Stimulated activated CD8-positive, alpha-beta memory T cell treated with anti-CD3 and anti-CD28 coated beads, Interleukin-12 subunit alpha, Interleukin-12 subunit beta, amount 100 ng/mL, for 1 hour (primary cell): ENCODE data around the gene GRID2.
"Not testable (repeated sequence)": the region's sequence is repeated elsewhere in the genome, so short reads cannot be mapped to it uniquely, and the experiment has no call there.

Source experiments
- DNase-seq: peaks from one replicate; pipeline ENCODE4 v3.0.0-alpha.2; 2020; ENCODE audit warnings: low read depth

Gene GRID2

DNA sequence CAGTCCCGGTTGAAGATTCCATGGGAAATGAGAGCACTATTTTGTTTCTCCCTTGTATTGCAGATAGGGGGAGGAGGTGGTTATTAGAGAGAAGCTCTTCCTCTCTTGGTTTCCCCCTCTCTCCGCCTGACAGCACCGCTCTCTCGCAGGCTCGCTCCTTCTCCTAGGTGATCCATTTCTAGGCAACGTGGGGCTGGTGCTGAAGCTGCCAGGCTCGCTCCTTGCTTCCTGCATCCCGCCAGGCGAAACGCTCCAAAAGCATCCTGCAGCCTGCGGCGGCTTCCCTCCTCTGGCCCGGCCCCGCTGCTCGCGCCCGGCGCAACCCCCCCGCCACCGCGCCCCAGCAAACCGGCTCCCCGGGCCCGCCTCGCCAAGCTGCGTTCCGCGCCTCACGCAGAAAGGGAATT, at the start of gene GRID2:
Gene GRID2 (plus strand): TSS at position 346 of the 407 bp plus-strand sequence.
- no peak for DNase-seq

GRCh38 chr4:92253986-92254671, 49.6 kb upstream of the GRID2 start:
- DNase-seq = no peak

GRCh38 chr4:92254767-92255442, 48.9 kb upstream of the GRID2 start:
- DNase-seq = no peak

DNA sequence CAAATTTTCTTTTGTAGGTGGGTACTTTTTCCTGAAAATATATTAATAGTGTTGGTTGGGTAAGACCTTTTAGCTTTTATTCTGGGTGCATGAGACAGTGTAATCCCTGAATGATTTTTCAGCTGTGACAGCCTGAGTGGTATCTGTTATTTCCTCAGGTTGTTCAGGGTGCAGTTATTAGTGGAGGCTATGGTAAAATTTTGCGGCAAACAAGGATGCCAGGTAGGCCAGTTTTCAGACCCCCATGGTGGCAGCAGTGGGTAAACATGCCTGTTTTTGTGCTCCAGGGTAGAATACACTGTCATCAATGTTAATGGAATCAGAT, 47.9 kb upstream of the GRID2 start:
- DNase-seq = no peak

DNA sequence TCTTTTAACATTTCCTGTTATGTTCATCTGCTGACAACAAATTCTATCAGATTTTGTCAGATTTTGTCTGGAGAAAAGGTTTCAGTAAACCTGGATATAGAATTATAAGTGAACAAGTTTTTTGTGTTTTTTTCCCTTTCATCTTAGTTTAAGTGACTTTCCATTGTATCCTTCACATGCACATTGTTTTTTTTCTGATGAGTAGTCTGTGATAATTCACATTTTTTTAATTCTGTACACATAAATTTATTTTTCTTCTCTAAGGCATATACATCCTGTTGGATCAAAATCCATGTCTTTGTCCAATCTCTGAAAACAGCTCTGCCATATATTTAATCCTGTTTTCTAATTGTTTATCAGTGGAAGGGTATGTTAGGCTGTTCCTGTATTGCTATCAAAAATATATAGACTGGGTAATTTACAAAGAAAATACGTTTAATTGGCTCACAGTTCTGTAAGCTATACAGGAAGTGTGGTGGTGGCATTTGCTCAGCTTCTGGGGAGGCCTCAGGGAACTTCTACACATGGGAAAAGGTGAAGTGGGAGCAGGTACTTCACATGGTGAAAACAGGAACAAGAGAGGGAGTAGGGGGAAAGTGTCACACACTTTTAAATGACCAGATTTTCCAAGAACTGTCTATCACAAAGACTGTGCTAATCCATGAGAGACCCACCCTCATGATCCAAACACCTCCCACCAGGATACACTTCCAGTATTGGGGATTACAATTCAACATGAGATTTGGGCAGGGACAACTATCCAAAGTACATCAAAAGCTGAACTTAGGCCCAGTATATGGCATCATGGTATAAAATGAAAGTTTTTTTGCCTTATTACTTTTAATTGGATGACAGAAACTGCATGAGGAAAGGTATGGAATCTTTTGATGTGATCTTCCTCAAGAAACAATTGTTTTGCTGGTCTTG, 45.6 kb upstream of the GRID2 start:
- DNase-seq = no peak

DNA sequence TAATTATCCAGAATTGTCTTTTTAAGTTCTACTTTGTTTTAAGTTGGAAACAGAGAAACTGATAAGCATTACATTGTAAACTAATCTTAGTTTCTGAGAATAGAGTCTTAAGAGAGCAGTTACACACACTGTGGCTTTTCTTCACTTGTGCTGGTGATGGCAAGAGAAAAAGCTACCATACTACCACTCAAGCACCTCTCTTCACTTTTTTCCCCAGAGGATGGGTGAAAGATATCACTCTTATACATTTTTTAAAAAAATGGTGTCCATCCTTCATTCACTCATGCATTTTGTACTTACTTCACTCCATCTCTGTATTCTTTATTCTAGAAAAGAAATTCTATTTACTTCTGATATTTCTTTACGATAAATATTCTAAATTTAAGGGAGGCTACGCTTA, 42.5 kb upstream of the GRID2 start:
- DNase-seq = no peak

DNA sequence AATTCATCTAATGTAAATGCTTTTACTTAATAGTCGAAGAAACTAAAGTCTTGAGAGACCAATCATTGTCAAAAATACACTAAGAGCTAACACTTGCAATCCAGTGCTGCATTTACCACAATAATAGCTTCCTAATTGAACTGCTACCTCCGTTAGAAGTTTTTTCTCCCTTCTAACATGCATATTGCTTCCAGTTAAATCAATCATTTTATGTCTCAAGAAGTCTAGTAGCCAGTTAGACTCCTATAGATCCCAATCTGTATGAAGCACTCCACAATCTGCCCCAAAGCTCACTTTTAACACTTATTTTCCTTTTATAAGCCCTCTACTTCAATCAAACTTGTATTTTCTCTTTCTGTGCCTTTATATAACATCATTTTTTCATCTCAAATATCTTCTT, 41.4 kb upstream of the GRID2 start:
- no peak for DNase-seq

GRCh38 chr4:92263010-92263409, 40.8 kb upstream of the GRID2 start:
- DNase-seq = no peak

GRCh38 chr4:92263575-92263974, 40.2 kb upstream of the GRID2 start:
- no peak for DNase-seq

DNA sequence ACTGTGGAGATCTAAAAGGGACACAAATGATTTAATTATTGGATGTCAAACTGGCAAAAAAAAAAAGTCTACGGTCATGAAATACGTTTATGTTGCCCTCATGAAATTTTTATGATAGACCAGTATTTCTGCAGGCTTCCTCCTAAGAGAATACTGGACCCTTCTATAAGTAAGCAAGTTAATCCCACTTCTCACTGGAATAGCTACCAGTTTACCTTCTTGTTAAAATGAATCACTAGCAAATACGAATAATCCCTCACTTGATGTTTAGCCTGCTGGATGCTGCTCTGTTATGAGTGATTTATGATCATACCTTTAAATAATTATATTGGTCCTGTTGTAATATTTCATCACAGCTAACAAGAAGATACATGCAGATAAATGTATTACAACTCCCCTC, 39.6 kb upstream of the GRID2 start:
- no peak for DNase-seq

GRCh38 chr4:92265021-92265420, 38.7 kb upstream of the GRID2 start:
- DNase-seq = no peak

DNA sequence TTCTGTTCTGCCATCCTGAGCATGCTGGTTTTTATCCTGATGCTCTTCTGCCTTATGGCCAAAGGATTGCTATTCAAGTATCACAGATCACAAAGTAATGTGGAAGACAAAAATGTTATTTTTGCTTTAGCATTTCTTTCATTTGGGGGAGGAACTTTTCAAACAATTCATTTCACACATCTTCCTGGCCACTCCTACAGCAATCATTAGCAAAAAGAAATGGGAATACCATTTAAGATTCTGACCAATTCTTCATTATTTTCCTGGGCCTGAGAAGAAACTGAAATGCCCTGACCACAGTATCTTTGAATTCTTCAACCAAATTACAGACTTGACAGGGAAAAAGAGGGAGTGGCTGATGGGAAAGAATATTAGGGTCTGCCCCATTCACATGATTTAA, 38.0 kb upstream of the GRID2 start:
- DNase-seq = no peak

DNA sequence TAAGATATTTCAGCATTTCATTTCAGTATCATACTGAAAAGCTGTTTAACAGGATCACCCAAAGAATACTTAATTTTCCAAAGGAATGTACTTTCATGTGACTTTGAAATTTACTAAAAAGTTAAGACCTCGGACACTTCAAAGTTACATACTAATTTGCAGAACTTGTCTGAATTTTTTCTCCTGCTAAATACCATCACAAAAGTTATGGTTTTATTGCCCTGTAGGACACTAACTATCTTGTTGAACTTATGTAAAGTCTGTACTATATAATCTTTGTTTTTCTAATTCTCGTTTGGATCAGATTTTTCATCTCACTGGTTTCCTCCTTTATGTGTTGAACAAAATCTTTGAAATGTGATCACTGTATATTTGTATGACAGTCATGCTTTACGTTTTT, 37.2 kb upstream of the GRID2 start:
- DNase-seq = no peak

DNA sequence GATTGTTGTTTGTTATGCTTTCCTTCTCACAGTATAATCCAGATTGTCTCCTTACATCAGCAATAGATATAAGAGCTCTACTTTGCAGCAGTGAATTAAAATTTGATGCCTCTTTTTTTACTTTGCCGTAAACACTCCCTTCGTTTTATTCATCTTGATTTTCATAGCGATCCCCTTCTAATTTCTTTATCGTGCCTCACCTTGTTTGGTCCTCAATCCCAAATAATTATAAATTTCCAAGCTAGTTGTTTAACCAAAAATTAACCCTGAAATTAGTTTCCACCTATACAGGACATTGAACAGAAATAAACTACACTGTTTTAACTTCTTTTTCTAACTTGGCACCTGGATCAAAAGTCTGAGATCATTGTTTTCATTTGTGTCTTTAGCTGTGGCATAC, 35.1 kb upstream of the GRID2 start:
- DNase-seq = no peak

- no peak for DNase-seq
Measured at GRCh38 chr4:92270908-92271307, 32.9 kb upstream of the GRID2 start.

DNA sequence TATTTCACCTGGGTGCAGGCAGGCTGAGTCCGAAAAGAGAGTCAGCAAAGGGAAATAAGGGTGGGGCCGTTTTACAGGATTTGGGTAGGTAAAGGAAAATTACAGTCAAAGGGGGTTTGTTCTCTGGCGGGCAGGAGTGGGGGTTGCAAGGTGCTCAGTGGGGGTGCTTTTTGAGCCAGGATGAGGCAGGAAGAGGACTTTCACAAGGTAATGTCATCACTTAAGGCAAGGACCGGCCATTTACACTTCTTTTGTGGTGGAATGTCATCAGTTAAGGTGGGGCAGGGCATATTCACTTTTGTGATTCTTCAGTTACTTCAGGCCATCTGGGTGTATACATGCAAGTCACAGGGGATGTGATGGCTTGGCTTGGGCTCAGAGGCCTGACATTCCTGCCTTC, 32.2 kb upstream of the GRID2 start:
- not testable (repeated sequence) for DNase-seq

GRCh38 chr4:92277057-92277881, 26.5 kb upstream of the GRID2 start:
- not testable (repeated sequence) for DNase-seq

- DNase-seq = no peak
Measured at GRCh38 chr4:92279296-92279695, 24.5 kb upstream of the GRID2 start.

GRCh38 chr4:92299152-92299551, 4.6 kb upstream of the GRID2 start:
- no peak for DNase-seq

- no peak for DNase-seq
Measured at GRCh38 chr4:92304121-92304520, 355 bp downstream of the GRID2 start.

GRCh38 chr4:92304606-92305005, 840 bp downstream of the GRID2 start:
- no peak for DNase-seq
